GM18951 (cell line): ENCODE measurements around the gene GLRX.

Experiments
- POLR2A ChIP-seq: IDR thresholded peaks from 4 replicates; pipeline ENCODE4 v1.6.1; 2011; ENCODE audit warnings: mild to moderate bottlenecking; ENCODE audit not compliant: insufficient read length, insufficient read depth; ENCODE audit errors: extremely low read depth
- in situ Hi-C: fragments of 300-500 bp; cut with MboI; formaldehyde crosslinking; loops from one replicate; pipeline ENCODE4 v1.12.0; 2022; ENCODE audit warnings: low sequenced_read_pairs, mixed read lengths, inconsistent platforms; ENCODE audit not compliant: unreplicated experiment

GLRX gene

GRCh38 chr5:95822542-95823181 lies at the start of gene GLRX:
Gene GLRX (minus strand): TSS chr5:95822726. CDS start chr5:95822662, 64 bp downstream.
- TF ChIP-seq POLR2A: peak; percentile 95
- in situ Hi-C loops: no loop called here

- TF ChIP-seq POLR2A: no peak
- in situ Hi-C loops: loop anchor here (25.0 kb wide), 1 partner anchor 566 kb away; the partner anchor contains the start of gene PCSK1
Observed at GRCh38 chr5:95871146-95871806, 48.8 kb upstream of the GLRX start.

- in situ Hi-C loops: loop anchor here (25.0 kb wide), 1 partner anchor 567 kb away; the partner anchor contains the start of gene PCSK1
- TF ChIP-seq POLR2A: no peak
Observed at GRCh38 chr5:95870105-95870672, 47.7 kb upstream of the GLRX start.

- in situ Hi-C loops: loop anchor here (25.0 kb wide), 1 partner anchor 568 kb away; the partner anchor contains the start of gene PCSK1
Observed at GRCh38 chr5:95869173-95869855, 46.8 kb upstream of the GLRX start.

- TF ChIP-seq POLR2A: no peak
- in situ Hi-C loops: loop anchor here (25.0 kb wide), 1 partner anchor 569 kb away; the partner anchor contains the start of gene PCSK1
Observed at GRCh38 chr5:95868136-95868535, 45.6 kb upstream of the GLRX start.

- TF ChIP-seq POLR2A: no peak
- in situ Hi-C loops: loop anchor here (25.0 kb wide), 1 partner anchor 571 kb away; the partner anchor contains the start of gene PCSK1
Observed at GRCh38 chr5:95866435-95867040, 44.0 kb upstream of the GLRX start.

- no peak for TF ChIP-seq POLR2A
- in situ Hi-C loops: loop anchor here (5.0 to 25.0 kb wide), 2 partner anchors 462 to 572 kb away; partner anchors contain the start of gene PCSK1
Observed at GRCh38 chr5:95864944-95865504, 42.5 kb upstream of the GLRX start.

GRCh38 chr5:95864456-95864855 lies 41.9 kb upstream of the GLRX start:
- no peak for TF ChIP-seq POLR2A
- in situ Hi-C loops: loop anchor here (5.0 to 25.0 kb wide), 2 partner anchors 463 to 573 kb away; partner anchors contain the start of gene PCSK1

GRCh38 chr5:95863383-95863757 lies 40.8 kb upstream of the GLRX start:
- in situ Hi-C loops: loop anchor here (5.0 to 25.0 kb wide), 2 partner anchors 464 to 574 kb away; partner anchors contain the start of gene PCSK1
- TF ChIP-seq POLR2A: no peak

- no peak for TF ChIP-seq POLR2A
Observed at GRCh38 chr5:95862671-95863382, 40.3 kb upstream of the GLRX start.

GRCh38 chr5:95861864-95862561 lies 39.5 kb upstream of the GLRX start:
- in situ Hi-C loops: loop anchor here (5.0 to 25.0 kb wide), 2 partner anchors 465 to 575 kb away; partner anchors contain the start of gene PCSK1

More at GRCh38 chr5:95862671-95863382, 40.3 kb upstream of the GLRX start:
- in situ Hi-C loops: loop anchor here (5.0 to 25.0 kb wide), 2 partner anchors 464 to 574 kb away; partner anchors contain the start of gene PCSK1

More at GRCh38 chr5:95861864-95862561, 39.5 kb upstream of the GLRX start:
- no peak for TF ChIP-seq POLR2A
